ENCODE data around the gene FBH1. TPM values are rescaled to one million over a fixed set of nuclear protein-coding genes. Genes with fewer than 3 reads are reported as not detected.
A peak's percentile ranks its signal among the peaks of the same experiment; 100 is the strongest.

Gene FBH1
- total RNA-seq, 6 experiments from 2014 or later, result 60.1 to 69.8 (median 64.2) TPM

GRCh38 chr10:5917305-5917704, 27.3 kb downstream of the FBH1 start:
- H3K36me3 Mint-ChIP-seq (ENCODE audit: low read depth), result peaks cover 16% of the 10 kb centered on the region
- no peak for TF ChIP-seq CTCF (IDR thresholded peaks at IDR 0.05)
- H3K27me3 Mint-ChIP-seq (ENCODE audit: insufficient read depth), result no peaks in the 10 kb centered on the region
- no peak overlapping the region for H3K4me3 Mint-ChIP-seq
- no peak overlapping the region for H3K27ac Mint-ChIP-seq
- no peaks in the 10 kb centered on the region for H3K9me3 Mint-ChIP-seq
- no peak for DNase-seq
- no peaks in the 10 kb centered on the region for H3K4me1 Mint-ChIP-seq (ENCODE audit: low read depth)

GRCh38 chr10:5918763-5919162, 28.7 kb downstream of the FBH1 start:
- no peak overlapping the region for H3K27ac Mint-ChIP-seq
- no peaks in the 10 kb centered on the region for H3K9me3 Mint-ChIP-seq
- peaks cover 23% of the 10 kb centered on the region for H3K36me3 Mint-ChIP-seq (ENCODE audit: low read depth)
- DNase-seq, result no peak
- no peaks in the 10 kb centered on the region for H3K4me1 Mint-ChIP-seq (ENCODE audit: low read depth)
- TF ChIP-seq CTCF (IDR thresholded peaks at IDR 0.05), result no peak
- H3K27me3 Mint-ChIP-seq (ENCODE audit: insufficient read depth), result no peaks in the 10 kb centered on the region
- no peak overlapping the region for H3K4me3 Mint-ChIP-seq

GRCh38 chr10:5919568-5919967, 29.5 kb downstream of the FBH1 start:
- H3K27ac Mint-ChIP-seq, result no peak overlapping the region
- no peaks in the 10 kb centered on the region for H3K9me3 Mint-ChIP-seq
- H3K27me3 Mint-ChIP-seq (ENCODE audit: insufficient read depth), result no peaks in the 10 kb centered on the region
- DNase-seq, result no peak
- H3K4me1 Mint-ChIP-seq (ENCODE audit: low read depth), result no peaks in the 10 kb centered on the region
- H3K36me3 Mint-ChIP-seq (ENCODE audit: low read depth), result peaks cover 22% of the 10 kb centered on the region
- H3K4me3 Mint-ChIP-seq, result no peak overlapping the region
- no peak for TF ChIP-seq CTCF (IDR thresholded peaks at IDR 0.05)

GRCh38 chr10:5921746-5922145, 31.7 kb downstream of the FBH1 start:
- Mint-ChIP-seq H3K4me1 (ENCODE audit: low read depth) (peaks cover 6% of the 10 kb centered on the region), H3K27ac (no peak overlapping the region), H3K27me3 (ENCODE audit: insufficient read depth) (no peaks in the 10 kb centered on the region), H3K9me3 (no peaks in the 10 kb centered on the region), H3K36me3 (ENCODE audit: low read depth) (peaks cover 33% of the 10 kb centered on the region), H3K4me3 (no peak overlapping the region)
- no peak for DNase-seq
- no peak for TF ChIP-seq CTCF (IDR thresholded peaks at IDR 0.05)

GRCh38 chr10:5924889-5925288, 34.8 kb downstream of the FBH1 start:
- no peak overlapping the region for H3K27ac Mint-ChIP-seq
- H3K27me3 Mint-ChIP-seq (ENCODE audit: insufficient read depth), result no peaks in the 10 kb centered on the region
- H3K4me3 Mint-ChIP-seq, result no peak overlapping the region
- no peaks in the 10 kb centered on the region for H3K9me3 Mint-ChIP-seq
- peaks cover 47% of the 10 kb centered on the region for H3K36me3 Mint-ChIP-seq (ENCODE audit: low read depth)
- no peak for TF ChIP-seq CTCF (IDR thresholded peaks at IDR 0.05)
- DNase-seq, result no peak
- H3K4me1 Mint-ChIP-seq (ENCODE audit: low read depth), result peaks cover 16% of the 10 kb centered on the region

GRCh38 chr10:5927306-5927705, 37.3 kb downstream of the FBH1 start:
- no peaks in the 10 kb centered on the region for H3K9me3 Mint-ChIP-seq
- no peaks in the 10 kb centered on the region for H3K27me3 Mint-ChIP-seq (ENCODE audit: insufficient read depth)
- peak overlapping the region; percentile 77 for H3K27ac Mint-ChIP-seq
- H3K4me3 Mint-ChIP-seq, result peak overlapping the region; percentile 27; the same call in 1 of the 2 replicates
- peak; percentile 63 for DNase-seq
- peaks cover 16% of the 10 kb centered on the region for H3K4me1 Mint-ChIP-seq (ENCODE audit: low read depth)
- no peak for TF ChIP-seq CTCF (IDR thresholded peaks at IDR 0.05)
- peaks cover 49% of the 10 kb centered on the region for H3K36me3 Mint-ChIP-seq (ENCODE audit: low read depth)

All from HFFc6 (cell line).